Breast epithelium (tissue), 4 donors: ENCODE measurements around the gene TMPRSS6. TPM values are rescaled to one million over a fixed set of nuclear protein-coding genes. Genes with fewer than 3 reads are reported as not detected.

Source experiments
- DNase-seq, 2 donors: peaks; one replicate each; pipeline ENCODE4 v3.0.0-alpha.2; 2019; ENCODE audit warnings: low spot score in 2 of 2
- H3K27ac ChIP-seq, 2 donors: fragments of 200-600 bp; sonication (generic) in 1 of 2; one replicate each; pipeline ENCODE4 v1.5.1; 2016 to 2019; ENCODE audit warnings: mild to moderate bottlenecking in 1 of 2
- H3K27me3 ChIP-seq, 2 donors: fragments of 200-600 bp; sonication (generic) in 1 of 2; one replicate each; pipeline versions ENCODE4 v1.5.1 to v1.6.0; 2017 to 2019; ENCODE audit warnings: control low read depth in 1 of 2, mild to moderate bottlenecking in 1 of 2
- H3K36me3 ChIP-seq: fragments of 200-600 bp; one replicate; pipeline ENCODE4 v1.5.1; 2019
- H3K4me1 ChIP-seq, 2 donors: fragments of 200-600 bp; sonication (generic); one replicate each; pipeline ENCODE4 v1.5.1; 2016 to 2019; ENCODE audit warnings: control low read depth in 1 of 2
- H3K4me3 ChIP-seq, 3 donors: fragments of 200-600 bp; sonication (generic); 1 replicate in 2 of 3; 2 replicates in 1 of 3; pipeline ENCODE4 v1.5.1; 2016 to 2019; ENCODE audit warnings: mild to moderate bottlenecking in 3 of 3, moderate library complexity in 2 of 3
- H3K9me3 ChIP-seq, 2 donors: fragments of 200-600 bp; sonication (generic) in 1 of 2; one replicate each; pipeline ENCODE4 v1.5.1; 2016 to 2019; ENCODE audit warnings: control low read depth in 1 of 2
- POLR2A ChIP-seq: fragments of 450-650 bp; IDR thresholded peaks from one replicate; pipeline ENCODE4 v1.6.1; 2016; ENCODE audit warnings: antibody characterized with exemption, mild to moderate bottlenecking, moderate library complexity
- POLR2AphosphoS5 ChIP-seq, 3 donors: sonication (generic); formaldehyde crosslinking; IDR thresholded peaks; one replicate each; pipeline ENCODE4 v1.6.1; 2017; ENCODE audit warnings: antibody characterized with exemption in 3 of 3
- intact Hi-C: fragments of 100-400 bp; cut with DNase I; formaldehyde crosslinking; loops from one replicate; pipeline ENCODE4 v1.15.1; 2023; ENCODE audit warnings: low total_unique reads
- total RNA-seq, 3 donors: library from RNA; depleted of rRNA; stranded (reverse); fragments of >200 nt; gene quantifications; one replicate each; pipeline ENCODE4 v1.1.0, GENCODE V29; 2016
- TF ChIP-seq, protein P1 (sequence below), 3 donors: fragments of 450-650 bp; IDR thresholded peaks; one replicate each; pipeline ENCODE4 v1.5.1; 2016 to 2017; ENCODE audit warnings: antibody characterized with exemption in 3 of 3, mild to moderate bottlenecking in 3 of 3, moderate library complexity in 3 of 3

The TMPRSS6 gene
- total RNA-seq, 3 donors from 2014 or later, result 0.88 TPM; not detected in 2

DNA sequence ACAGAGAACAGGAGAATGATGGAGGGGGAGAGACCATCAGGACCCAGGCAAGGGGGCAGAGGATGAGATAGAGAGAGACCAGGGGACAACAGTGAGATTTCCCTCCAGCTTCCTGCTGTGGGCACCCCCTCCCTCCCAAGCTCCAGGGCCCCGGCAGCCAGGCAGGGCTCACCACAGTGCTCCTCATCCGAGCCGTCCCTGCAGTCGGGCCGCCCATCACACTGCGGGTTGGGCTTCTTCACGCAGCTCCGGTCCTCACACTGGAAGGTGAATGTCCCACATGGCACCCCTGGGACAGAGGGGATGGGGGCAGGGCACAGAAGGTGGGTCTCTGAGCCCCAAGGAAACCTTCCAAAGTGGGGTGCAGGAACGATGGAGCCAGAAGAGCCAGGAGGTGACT lies 38.8 kb downstream of the TMPRSS6 start:
- H3K27me3 ChIP-seq, result peaks cover 2 to 57% of the 10 kb centered on the region in 2 donors
- DNase-seq, result no peak
- H3K36me3 ChIP-seq, result no peaks in the 10 kb centered on the region

DNA sequence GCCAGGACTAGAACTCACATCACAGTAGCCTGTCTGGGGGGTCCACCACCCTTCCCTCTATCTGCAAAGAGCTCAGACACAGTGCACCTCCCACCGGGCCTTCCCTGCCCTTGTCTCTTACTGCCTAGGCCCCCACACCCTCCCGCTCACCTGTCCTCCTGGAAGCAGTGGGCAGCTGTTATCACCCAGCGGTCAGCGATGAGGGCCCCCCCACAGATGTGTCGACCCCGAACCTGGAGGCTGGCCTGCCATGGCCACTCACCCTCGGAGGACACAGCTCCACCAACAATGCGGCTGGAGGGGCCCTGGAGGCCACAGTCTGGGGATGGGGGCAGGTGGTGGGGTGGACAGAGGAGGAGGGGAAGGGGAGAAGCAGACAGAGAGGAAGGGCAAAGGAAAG lies 39.2 kb downstream of the TMPRSS6 start:
- peaks cover 2 to 57% of the 10 kb centered on the region in 2 donors for H3K27me3 ChIP-seq
- intact Hi-C loops, result loop anchor here (2.0 kb wide), 1 partner anchor 28 kb away; no protein-coding TSS in a partner anchor
- TF ChIP-seq POLR2AphosphoS5 (IDR thresholded peaks at IDR 0.05) (no peak), POLR2A (no peak)
- TF ChIP-seq, protein P1, sequence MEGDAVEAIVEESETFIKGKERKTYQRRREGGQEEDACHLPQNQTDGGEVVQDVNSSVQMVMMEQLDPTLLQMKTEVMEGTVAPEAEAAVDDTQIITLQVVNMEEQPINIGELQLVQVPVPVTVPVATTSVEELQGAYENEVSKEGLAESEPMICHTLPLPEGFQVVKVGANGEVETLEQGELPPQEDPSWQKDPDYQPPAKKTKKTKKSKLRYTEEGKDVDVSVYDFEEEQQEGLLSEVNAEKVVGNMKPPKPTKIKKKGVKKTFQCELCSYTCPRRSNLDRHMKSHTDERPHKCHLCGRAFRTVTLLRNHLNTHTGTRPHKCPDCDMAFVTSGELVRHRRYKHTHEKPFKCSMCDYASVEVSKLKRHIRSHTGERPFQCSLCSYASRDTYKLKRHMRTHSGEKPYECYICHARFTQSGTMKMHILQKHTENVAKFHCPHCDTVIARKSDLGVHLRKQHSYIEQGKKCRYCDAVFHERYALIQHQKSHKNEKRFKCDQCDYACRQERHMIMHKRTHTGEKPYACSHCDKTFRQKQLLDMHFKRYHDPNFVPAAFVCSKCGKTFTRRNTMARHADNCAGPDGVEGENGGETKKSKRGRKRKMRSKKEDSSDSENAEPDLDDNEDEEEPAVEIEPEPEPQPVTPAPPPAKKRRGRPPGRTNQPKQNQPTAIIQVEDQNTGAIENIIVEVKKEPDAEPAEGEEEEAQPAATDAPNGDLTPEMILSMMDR (IDR thresholded peaks at IDR 0.05), result no peak
- H3K27ac ChIP-seq, result no peak overlapping the region
- no peak overlapping the region for H3K4me3 ChIP-seq
- no peaks in the 10 kb centered on the region for H3K9me3 ChIP-seq
- H3K36me3 ChIP-seq, result no peaks in the 10 kb centered on the region
- DNase-seq, result no peak
- H3K4me1 ChIP-seq, result no peaks in the 10 kb centered on the region

More for the DNA sequence above, 38.8 kb downstream of the TMPRSS6 start:
- Histone ChIP-seq H3K4me1 (no peaks in the 10 kb centered on the region), H3K9me3 (no peaks in the 10 kb centered on the region), H3K4me3 (no peak overlapping the region), H3K27ac (no peak overlapping the region)
- intact Hi-C loops, result loop anchor here (2.0 kb wide), 1 partner anchor 28 kb away; no protein-coding TSS in a partner anchor
- TF ChIP-seq, protein P1 (IDR thresholded peaks at IDR 0.05), result no peak
- TF ChIP-seq POLR2A (no peak), POLR2AphosphoS5 (IDR thresholded peaks at IDR 0.05) (no peak)

DNA sequence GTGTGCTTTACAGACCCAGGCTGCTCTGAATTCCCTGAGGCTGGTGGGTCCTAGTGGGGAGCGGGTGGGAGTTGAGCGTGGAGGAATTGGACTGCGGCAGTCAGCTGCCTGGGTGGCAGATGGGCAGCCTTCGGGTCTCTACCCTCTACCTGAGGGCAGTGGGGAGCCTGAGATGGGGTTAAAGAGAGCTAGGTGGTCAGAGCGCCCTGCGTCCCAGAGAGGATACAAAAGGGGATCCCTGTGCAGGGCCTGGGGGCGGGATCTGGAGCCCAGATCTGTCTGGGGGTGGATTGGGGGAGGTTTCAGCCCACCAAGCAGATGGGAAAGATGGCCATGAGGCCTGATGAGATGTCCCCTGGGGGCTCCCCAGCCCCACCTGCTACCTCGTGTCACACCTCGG lies 39.8 kb downstream of the TMPRSS6 start:
- no peaks in the 10 kb centered on the region for H3K4me1 ChIP-seq
- H3K27me3 ChIP-seq, result peaks cover 2 to 51% of the 10 kb centered on the region in 2 donors
- no peak for TF ChIP-seq POLR2A
- no peak for TF ChIP-seq POLR2AphosphoS5 (IDR thresholded peaks at IDR 0.05)
- TF ChIP-seq, protein P1 (IDR thresholded peaks at IDR 0.05), result no peak
- no peak overlapping the region for H3K27ac ChIP-seq
- H3K36me3 ChIP-seq, result no peaks in the 10 kb centered on the region
- DNase-seq, result no peak
- H3K9me3 ChIP-seq, result no peaks in the 10 kb centered on the region
- no peak overlapping the region for H3K4me3 ChIP-seq
- intact Hi-C loops, result loop anchor here (1.0 to 2.0 kb wide), 2 partner anchors 29 to 40 kb away; no protein-coding TSS in a partner anchor

DNA sequence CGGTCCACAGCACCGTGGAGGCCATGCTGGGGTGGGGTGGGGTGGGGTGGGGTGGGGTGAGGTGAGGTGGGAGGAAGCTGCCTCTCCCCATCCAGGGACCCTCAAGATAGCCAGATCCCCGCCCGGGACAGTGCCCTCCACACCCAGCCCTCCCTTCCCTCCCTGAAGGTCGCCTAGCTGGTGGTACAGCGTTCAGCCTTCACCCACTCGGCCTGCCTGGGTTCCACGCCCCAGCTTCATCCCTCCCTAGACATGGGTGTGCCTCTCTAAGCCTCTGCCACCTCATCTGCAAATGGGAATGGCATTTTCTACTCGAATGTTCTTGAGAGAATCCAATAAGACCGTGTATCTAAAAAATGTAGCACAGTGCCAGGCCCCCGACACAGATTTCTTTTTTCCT lies 40.2 kb downstream of the TMPRSS6 start:
- Histone ChIP-seq H3K9me3 (no peaks in the 10 kb centered on the region), H3K4me1 (no peaks in the 10 kb centered on the region), H3K36me3 (no peaks in the 10 kb centered on the region), H3K27me3 (peaks cover 2 to 48% of the 10 kb centered on the region in 2 donors), H3K27ac (no peak overlapping the region), H3K4me3 (no peak overlapping the region)
- TF ChIP-seq, protein P1 (IDR thresholded peaks at IDR 0.05), result no peak
- TF ChIP-seq POLR2AphosphoS5 (IDR thresholded peaks at IDR 0.05) (no peak), POLR2A (no peak)
- no peak for DNase-seq
- intact Hi-C loops, result loop anchor here (1.0 kb wide), 1 partner anchor 40 kb away; no protein-coding TSS in a partner anchor

DNA sequence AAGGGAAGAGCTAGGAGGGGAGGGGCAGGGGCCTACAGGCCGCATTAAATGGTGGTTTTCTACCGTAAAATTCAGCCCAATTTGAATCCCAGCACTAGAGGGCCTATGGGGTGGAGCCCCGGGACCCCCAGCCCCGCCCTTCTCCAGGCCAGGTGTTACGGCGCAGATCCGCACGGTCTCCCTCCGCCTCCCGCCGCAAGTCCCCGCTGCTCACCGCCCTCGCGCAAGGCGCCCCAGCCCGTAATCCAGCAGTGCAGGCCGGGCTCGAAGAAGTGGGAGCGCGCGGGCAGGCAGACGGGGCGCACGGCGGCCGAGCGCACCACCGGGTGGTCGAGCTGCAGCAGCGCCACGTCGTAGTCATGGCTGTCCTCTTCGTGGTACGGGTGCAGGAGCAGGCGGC lies 40.7 kb downstream of the TMPRSS6 start:
- intact Hi-C loops, result loop anchor here (1.0 kb wide), 1 partner anchor 40 kb away; no protein-coding TSS in a partner anchor

More for the DNA sequence above, 40.7 kb downstream of the TMPRSS6 start:
- Histone ChIP-seq H3K4me3 (no peak overlapping the region), H3K4me1 (no peaks in the 10 kb centered on the region), H3K27ac (no peak overlapping the region), H3K36me3 (no peaks in the 10 kb centered on the region), H3K9me3 (no peaks in the 10 kb centered on the region), H3K27me3 (peaks cover 2 to 43% of the 10 kb centered on the region in 2 donors)
- TF ChIP-seq POLR2AphosphoS5 (IDR thresholded peaks at IDR 0.05) (no peak), POLR2A (no peak)
- TF ChIP-seq, protein P1 (IDR thresholded peaks at IDR 0.05), result no peak
- DNase-seq, result no peak
